Liver (tissue), 9 donors: ENCODE measurements around the gene NCOR1. TPM values are rescaled to one million over a fixed set of nuclear protein-coding genes. Genes with fewer than 3 reads are reported as not detected.

Source experiments
- DNase-seq: peaks from one replicate; pipeline ENCODE4 v3.0.0-alpha.2; 2017; ENCODE audit warnings: low spot score
- H3K27ac ChIP-seq, 2 donors: one replicate each; pipeline ENCODE4 v1.7.0; 2013; ENCODE audit warnings: inconsistent platforms in 2 of 2, low read length in 2 of 2, control low read depth in 1 of 2, low read depth in 1 of 2, mild to moderate bottlenecking in 1 of 2
- H3K27me3 ChIP-seq, 4 donors: one replicate each; pipeline versions ENCODE4 v1.6.1 to v1.7.0; 2013; ENCODE audit warnings: low read length in 3 of 4, inconsistent platforms in 1 of 4, mild to moderate bottlenecking in 1 of 4, moderate library complexity in 1 of 4; ENCODE audit not compliant: control insufficient read depth in 4 of 4, insufficient read depth in 4 of 4
- H3K36me3 ChIP-seq, 4 donors: one replicate each; pipeline versions ENCODE4 v1.6.1 to v1.7.0; 2013; ENCODE audit warnings: low read length in 3 of 4, mild to moderate bottlenecking in 3 of 4, low read depth in 1 of 4, moderate library complexity in 1 of 4; ENCODE audit not compliant: control insufficient read depth in 4 of 4, insufficient read depth in 3 of 4
- H3K4me1 ChIP-seq, 4 donors: one replicate each; pipeline versions ENCODE4 v1.6.1 to v1.7.0; 2013; ENCODE audit warnings: low read length in 3 of 4, mild to moderate bottlenecking in 3 of 4, moderate library complexity in 1 of 4; ENCODE audit not compliant: control insufficient read depth in 4 of 4, insufficient read depth in 4 of 4
- H3K4me3 ChIP-seq, 3 donors: one replicate each; pipeline versions ENCODE4 v1.6.1 to v1.7.0; 2013; ENCODE audit warnings: low read length in 3 of 3, control low read depth in 1 of 3, low read depth in 1 of 3, mild to moderate bottlenecking in 1 of 3
- H3K9ac ChIP-seq, 2 donors: one replicate each; pipeline ENCODE4 v1.7.0; 2013; ENCODE audit warnings: low read length in 2 of 2, mild to moderate bottlenecking in 2 of 2, moderate library complexity in 2 of 2, control low read depth in 1 of 2, low read depth in 1 of 2
- H3K9me3 ChIP-seq, 4 donors: one replicate each; pipeline versions ENCODE4 v1.6.1 to v1.7.0; 2013; ENCODE audit warnings: low read length in 3 of 4; ENCODE audit not compliant: control insufficient read depth in 4 of 4
- ATF3 ChIP-seq: IDR thresholded peaks from 2 replicates; pipeline ENCODE4 v1.6.1; 2016; ENCODE audit warnings: antibody characterized with exemption
- CTCF ChIP-seq: fragments of 150-350 bp; IDR thresholded peaks from 2 replicates; pipeline ENCODE4 v1.5.1; 2017; ENCODE audit warnings: improper control_type of control experiment, low read depth, low read length; ENCODE audit not compliant: missing input control
- FOXA2 ChIP-seq: IDR thresholded peaks from 2 replicates; pipeline ENCODE4 v1.6.1; 2016; ENCODE audit warnings: antibody characterized with exemption
- HNF4A ChIP-seq, 2 donors: conservative IDR thresholded peaks; 2 replicates each; pipeline ENCODE4 v1.6.1; 2016; ENCODE audit warnings: antibody characterized with exemption in 2 of 2, mild to moderate bottlenecking in 2 of 2
- JUND ChIP-seq, 2 donors: IDR thresholded peaks; 2 replicates each; pipeline ENCODE4 v1.6.1; 2016; ENCODE audit warnings: antibody characterized with exemption in 2 of 2
- MAX ChIP-seq: IDR thresholded peaks from 2 replicates; pipeline ENCODE4 v1.6.1; 2016; ENCODE audit warnings: antibody characterized with exemption
- NR2F2 ChIP-seq: IDR thresholded peaks from 2 replicates; pipeline ENCODE4 v1.6.1; 2016; ENCODE audit warnings: antibody characterized with exemption
- RAD21 ChIP-seq, 2 donors: IDR thresholded peaks; 2 replicates each; pipeline ENCODE4 v1.6.1; 2016; ENCODE audit warnings: antibody characterized with exemption in 2 of 2, mild to moderate bottlenecking in 2 of 2
- REST ChIP-seq: IDR thresholded peaks from 2 replicates; pipeline ENCODE4 v1.6.1; 2016; ENCODE audit warnings: antibody characterized with exemption, mild to moderate bottlenecking
- RXRA ChIP-seq, 2 donors: IDR thresholded peaks; 2 replicates each; pipeline ENCODE4 v1.6.1; 2017 to 2018; ENCODE audit warnings: antibody characterized with exemption in 2 of 2, mild to moderate bottlenecking in 1 of 2
- SP1 ChIP-seq: IDR thresholded peaks from 2 replicates; pipeline ENCODE4 v1.6.1; 2018; ENCODE audit warnings: antibody characterized with exemption, mild to moderate bottlenecking
- TAF1 ChIP-seq: conservative IDR thresholded peaks from 2 replicates; pipeline ENCODE4 v1.6.1; 2016; ENCODE audit warnings: antibody characterized with exemption, mild to moderate bottlenecking
- YY1 ChIP-seq: IDR thresholded peaks from 2 replicates; pipeline ENCODE4 v1.6.1; 2016; ENCODE audit warnings: antibody characterized with exemption, mild to moderate bottlenecking
- ZBTB33 ChIP-seq: IDR thresholded peaks from 2 replicates; pipeline ENCODE4 v1.6.1; 2016; ENCODE audit warnings: antibody characterized with exemption
- WGBS: extraction: QIAGEN DNeasy Blood & Tissue Kit; methylation state at CpG from one replicate; pipeline ENCODE4 v1.1.7; 2013; 5-methylcytosine and 5-hydroxymethylcytosine counted together
- polyA plus RNA-seq, 2 donors: library from polyadenylated mRNA; stranded (reverse) in 1 of 2; unstranded in 1 of 2; fragments of 200-250 nt in 1 of 2; fragments of >200 nt in 1 of 2; fragmentation: Nextera tagmentation in 1 of 2; extraction: Ambion mirVana in 1 of 2; gene quantifications; one replicate each; pipeline versions ENCODE4 v1.2.1 to v1.2.3, GENCODE V29; 2013 to 2015
- total RNA-seq, 2 donors: library from RNA; depleted of rRNA; stranded (reverse); fragments of >200 nt; gene quantifications; one replicate each; pipeline ENCODE4 v1.2.3, GENCODE V29; 2014
- donor health status: healthy.
- donor health status: healthy.
- donor health status: healthy.
- donor health status: healthy.
- donor health status: healthy.

Gene NCOR1
- total and polyA plus RNA-seq, 4 donors, result 23.6 to 94.8 (median 77.0) TPM

- Histone ChIP-seq H3K4me3 (peak overlapping the region; percentile 32 to 79 (median 65)), H3K27me3 (no peaks in the 10 kb centered on the region), H3K9me3 (no peaks in the 10 kb centered on the region), H3K9ac (peak overlapping the region; percentile 30 to 99), H3K36me3 (peaks cover 7 to 41% (median 26%) of the 10 kb centered on the region in 4 donors), H3K4me1 (peaks cover 0 to 21% (median 11%) of the 10 kb centered on the region in 4 donors), H3K27ac (peak overlapping the region; percentile 49 to 92)
- no peak for DNase-seq
- TF ChIP-seq TAF1 (peak; percentile 22), ATF3 (no peak), YY1 (peak; percentile 11), REST (no peak)
These were observed 177.7 kb downstream of the NCOR1 start for GRCh38 chr17:16037636-16038035.

- no peak overlapping the region for H3K27ac ChIP-seq
- H3K9ac ChIP-seq, result no peak overlapping the region
- WGBS, result 93% methylated on average over 2 of the region's 2 CpGs
- H3K9me3 ChIP-seq, result no peaks in the 10 kb centered on the region
- H3K36me3 ChIP-seq, result peaks cover 7 to 48% (median 37%) of the 10 kb centered on the region in 4 donors
- DNase-seq, result no peak
- no peaks in the 10 kb centered on the region for H3K27me3 ChIP-seq
- H3K4me3 ChIP-seq, result peak overlapping the region in 1 of 3 donors; percentile 79
- peaks cover 0 to 14% (median 7%) of the 10 kb centered on the region in 4 donors for H3K4me1 ChIP-seq
- TF ChIP-seq REST (no peak), SP1 (no peak), MAX (no peak), CTCF (no peak), TAF1 (no peak), JUND (IDR thresholded peaks at IDR 0.05) (no peak), HNF4A (conservative IDR thresholded peaks at IDR 0.05) (no peak), ZBTB33 (no peak), NR2F2 (no peak), ATF3 (no peak), FOXA2 (no peak), RXRA (IDR thresholded peaks at IDR 0.05) (no peak), RAD21 (IDR thresholded peaks at IDR 0.05) (no peak)
These were observed 179.1 kb downstream of the NCOR1 start for GRCh38 chr17:16036261-16036660.
